DND-41 (cell line): ENCODE results near the gene ICAM2.

Experiments used
- ATAC-seq: fragments of 200-7000 bp; cut with Tn5 transposase; 3 replicates; pipeline ENCODE4 v1.9.1; 2021; ENCODE audit warnings: low read depth; ENCODE audit not compliant: insufficient read depth
- DNase-seq: peaks from one replicate; pipeline ENCODE4 v3.0.0-alpha.2; 2020
- H2AFZ ChIP-seq: 2 replicates; pipeline ENCODE4 v1.6.0; 2012; ENCODE audit warnings: low read depth, low read length
- H3K27ac ChIP-seq: 2 replicates; pipeline ENCODE4 v1.5.1; 2012; ENCODE audit warnings: low read length, inconsistent platforms
- H3K27me3 ChIP-seq: fragments of 200-600 bp; sonication (generic); 2 replicates; pipeline ENCODE4 v1.6.0; 2012; ENCODE audit warnings: low read length, mild to moderate bottlenecking, inconsistent platforms; ENCODE audit not compliant: insufficient read depth, poor library complexity
- H3K36me3 ChIP-seq: 2 replicates; pipeline ENCODE4 v1.5.1; 2012; ENCODE audit warnings: low read length, inconsistent platforms; ENCODE audit not compliant: insufficient read depth
- H3K4me1 ChIP-seq: 2 replicates; pipeline ENCODE4 v1.5.1; 2012; ENCODE audit warnings: mild to moderate bottlenecking, low read length; ENCODE audit not compliant: insufficient read depth
- H3K4me2 ChIP-seq: 2 replicates; pipeline ENCODE4 v1.6.0; 2012; ENCODE audit warnings: mild to moderate bottlenecking, moderate library complexity, low read length, inconsistent platforms; ENCODE audit not compliant: insufficient read depth
- H3K4me3 ChIP-seq, 2 experiments: fragments of 200-600 bp in 1 of 2; shearing (Covaris generic) in 1 of 2; 2 replicates each; pipeline ENCODE4 v1.5.1; 2012 to 2016; ENCODE audit warnings: inconsistent platforms in 2 of 2, low read length in 2 of 2, mild to moderate bottlenecking in 2 of 2, low read depth in 1 of 2, moderate library complexity in 1 of 2
- H3K79me2 ChIP-seq: 2 replicates; pipeline ENCODE4 v1.6.0; 2012; ENCODE audit warnings: low read length, inconsistent platforms; ENCODE audit not compliant: insufficient read depth
- H3K9ac ChIP-seq: 2 replicates; pipeline ENCODE4 v1.6.0; 2012; ENCODE audit warnings: low read depth, mild to moderate bottlenecking, inconsistent platforms, low read length, moderate library complexity
- H3K9me3 ChIP-seq: 2 replicates; pipeline ENCODE4 v1.5.1; 2012; ENCODE audit warnings: low read length, moderate library complexity, mild to moderate bottlenecking, inconsistent platforms; ENCODE audit not compliant: insufficient read depth, severe bottlenecking
- H4K20me1 ChIP-seq: 2 replicates; pipeline ENCODE4 v1.6.0; 2012; ENCODE audit warnings: low read length; ENCODE audit not compliant: insufficient read depth
- CTCF ChIP-seq: IDR thresholded peaks from 2 replicates; pipeline ENCODE4 v1.5.1; 2012; ENCODE audit warnings: borderline replicate concordance, low read length, moderate library complexity, mild to moderate bottlenecking; ENCODE audit not compliant: poor library complexity, severe bottlenecking; ENCODE audit errors: extremely low read depth
- EZH2 ChIP-seq: IDR thresholded peaks from 3 replicates; pipeline ENCODE4 v1.6.1; 2012; ENCODE audit warnings: borderline replicate concordance, low read depth, mild to moderate bottlenecking, moderate library complexity, low read length, inconsistent platforms; ENCODE audit not compliant: severe bottlenecking

The ICAM2 gene

GRCh38 chr17:64054304-64054703 is 33.9 kb upstream of the ICAM2 start:
- H3K4me3 ChIP-seq, result no peak overlapping the region
- no peak for DNase-seq
- no peaks in the 10 kb centered on the region for H4K20me1 ChIP-seq
- ATAC-seq, result no peak
- no peaks in the 10 kb centered on the region for H3K9me3 ChIP-seq
- peaks cover 20% of the 10 kb centered on the region for H3K4me1 ChIP-seq
- H2AFZ ChIP-seq, result no peak overlapping the region
- H3K27me3 ChIP-seq, result no peaks in the 10 kb centered on the region
- no peak overlapping the region for H3K9ac ChIP-seq
- peaks cover 34% of the 10 kb centered on the region for H3K36me3 ChIP-seq
- H3K79me2 ChIP-seq, result no peaks in the 10 kb centered on the region
- H3K4me2 ChIP-seq, result no peak overlapping the region
- no peak overlapping the region for H3K27ac ChIP-seq
- no peak for TF ChIP-seq EZH2
- no peak for TF ChIP-seq CTCF

DNA sequence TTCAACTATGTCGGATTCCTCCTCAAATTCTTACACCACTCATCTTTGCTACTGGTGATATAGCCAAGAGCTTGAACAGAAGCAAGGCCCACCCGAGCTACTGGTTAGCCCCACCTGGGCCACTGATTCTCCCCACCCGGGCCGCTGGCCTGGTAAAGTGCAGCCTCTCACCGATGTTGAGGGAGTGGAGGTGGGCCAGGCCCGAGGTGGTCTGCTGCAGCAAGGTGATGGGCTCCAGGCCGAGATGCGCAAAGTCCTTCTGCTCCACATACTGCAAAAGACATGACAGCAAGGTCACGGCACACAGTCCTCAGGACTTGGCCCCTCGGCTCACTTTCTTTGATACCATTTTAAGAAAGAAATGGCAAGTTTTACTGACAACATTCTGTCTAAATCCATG is 32.7 kb upstream of the ICAM2 start:
- H3K36me3 ChIP-seq, result peaks cover 38% of the 10 kb centered on the region
- H3K79me2 ChIP-seq, result no peaks in the 10 kb centered on the region
- H3K9me3 ChIP-seq, result no peaks in the 10 kb centered on the region
- H3K4me2 ChIP-seq, result no peak overlapping the region
- H3K9ac ChIP-seq, result no peak overlapping the region
- DNase-seq, result no peak
- no peak for TF ChIP-seq CTCF
- no peak for TF ChIP-seq EZH2
- no peak overlapping the region for H2AFZ ChIP-seq
- ATAC-seq, result no peak
- H4K20me1 ChIP-seq, result no peaks in the 10 kb centered on the region
- H3K4me3 ChIP-seq, result no peak overlapping the region
- H3K4me1 ChIP-seq, result peaks cover 20% of the 10 kb centered on the region
- H3K27ac ChIP-seq, result no peak overlapping the region
- H3K27me3 ChIP-seq, result no peaks in the 10 kb centered on the region

DNA sequence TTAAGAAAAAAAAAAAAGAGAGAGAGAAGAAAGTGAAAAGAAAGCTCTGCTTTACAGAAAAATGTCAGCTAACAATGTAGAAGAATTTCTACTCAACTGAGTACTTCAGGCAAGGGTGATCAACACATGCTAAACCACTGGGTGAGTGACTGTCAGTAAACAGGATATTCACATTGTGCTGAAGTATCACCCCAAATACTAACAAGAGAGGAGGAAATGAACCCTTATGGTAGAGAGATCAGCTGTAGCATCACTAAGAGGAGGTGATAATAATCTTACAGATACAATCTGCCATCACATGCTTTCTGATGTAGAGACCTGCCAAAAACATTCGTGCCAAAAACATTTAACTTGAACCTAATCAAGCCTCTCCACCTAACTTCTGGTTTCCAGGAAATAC is 30.7 kb upstream of the ICAM2 start:
- Histone ChIP-seq H4K20me1 (no peaks in the 10 kb centered on the region), H3K79me2 (no peaks in the 10 kb centered on the region), H3K27ac (peak overlapping the region; percentile 36; the same call in 1 of the 2 replicates), H3K4me3 (no peak overlapping the region), H2AFZ (no peak overlapping the region), H3K9me3 (no peaks in the 10 kb centered on the region), H3K36me3 (peaks cover 33% of the 10 kb centered on the region), H3K4me1 (peaks cover 20% of the 10 kb centered on the region), H3K4me2 (no peak overlapping the region), H3K9ac (no peak overlapping the region), H3K27me3 (no peaks in the 10 kb centered on the region)
- ATAC-seq (peak; percentile 80), DNase-seq (no peak)
- TF ChIP-seq EZH2, result no peak
- no peak for TF ChIP-seq CTCF

GRCh38 chr17:64048805-64049204 is 28.4 kb upstream of the ICAM2 start:
- peaks cover 36% of the 10 kb centered on the region for H3K36me3 ChIP-seq
- no peak overlapping the region for H3K4me2 ChIP-seq

More at GRCh38 chr17:64048805-64049204, 28.4 kb upstream of the ICAM2 start:
- no peak for DNase-seq
- Histone ChIP-seq H3K9ac (no peak overlapping the region), H3K4me3 (no peak overlapping the region), H4K20me1 (no peaks in the 10 kb centered on the region), H3K27me3 (no peaks in the 10 kb centered on the region), H2AFZ (no peak overlapping the region), H3K4me1 (peaks cover 20% of the 10 kb centered on the region), H3K27ac (no peak overlapping the region), H3K9me3 (no peaks in the 10 kb centered on the region), H3K79me2 (no peaks in the 10 kb centered on the region)
- ATAC-seq, result no peak
- TF ChIP-seq EZH2 (no peak), CTCF (no peak)
